Kidney tubule cell (primary cell): ENCODE data around the gene AFF1.
"Not testable (repeated sequence)": the region's sequence is repeated elsewhere in the genome, so short reads cannot be mapped to it uniquely, and the experiment has no call there.

Source experiments
- DNase-seq: peaks from one replicate; pipeline ENCODE4 v3.0.0-alpha.2; 2018; ENCODE audit warnings: low spot score

Gene AFF1

GRCh38 chr4:87081826-87082225, 147.0 kb downstream of the AFF1 start:
- DNase-seq = no peak

- DNase-seq = not testable (repeated sequence)
Observed at GRCh38 chr4:87085732-87086131, 150.9 kb downstream of the AFF1 start.

- DNase-seq = no peak
Observed at GRCh38 chr4:87086143-87086805, 151.5 kb downstream of the AFF1 start.

GRCh38 chr4:87087015-87087414, 152.2 kb downstream of the AFF1 start:
- DNase-seq = no peak

GRCh38 chr4:87087420-87087819, 152.6 kb downstream of the AFF1 start:
- no peak for DNase-seq

- no peak for DNase-seq
Observed at GRCh38 chr4:87088186-87088585, 153.4 kb downstream of the AFF1 start.

GRCh38 chr4:87089368-87089767, 154.6 kb downstream of the AFF1 start:
- DNase-seq = peak; percentile 63

GRCh38 chr4:87090305-87090704, 155.5 kb downstream of the AFF1 start:
- DNase-seq = no peak

GRCh38 chr4:87092389-87093141, 157.8 kb downstream of the AFF1 start:
- DNase-seq = peak; percentile 100

- peak; percentile 98 for DNase-seq
Observed at GRCh38 chr4:87093443-87094123, 158.8 kb downstream of the AFF1 start.

GRCh38 chr4:87097075-87097474, 162.3 kb downstream of the AFF1 start:
- peak; percentile 24 for DNase-seq

- no peak for DNase-seq
Observed at GRCh38 chr4:87100168-87100567, 165.4 kb downstream of the AFF1 start.

GRCh38 chr4:87101543-87102199, 166.9 kb downstream of the AFF1 start:
- DNase-seq = no peak

- DNase-seq = no peak
Observed at GRCh38 chr4:87103086-87103485, 168.3 kb downstream of the AFF1 start.

GRCh38 chr4:87103691-87104187, 168.9 kb downstream of the AFF1 start:
- DNase-seq = peak; percentile 79

GRCh38 chr4:87105101-87105845, 170.5 kb downstream of the AFF1 start:
- no peak for DNase-seq

GRCh38 chr4:87108142-87108546, 173.3 kb downstream of the AFF1 start:
- DNase-seq = peak; percentile 88

- DNase-seq = no peak
Observed at GRCh38 chr4:87109121-87109520, 174.3 kb downstream of the AFF1 start.

- DNase-seq = no peak
Observed at GRCh38 chr4:87109945-87110344, 175.1 kb downstream of the AFF1 start.

- DNase-seq = no peak
Observed at GRCh38 chr4:87112063-87112462, 177.3 kb downstream of the AFF1 start.

- DNase-seq = no peak
Observed at GRCh38 chr4:87114245-87115062, 179.6 kb downstream of the AFF1 start.
